Esophagus muscularis mucosa (tissue), 4 donors: Measurements from ENCODE around the gene SLIT1. TPM values are rescaled to one million over a fixed set of nuclear protein-coding genes. Genes with fewer than 3 reads are reported as not detected.

ENCODE experiments used
- DNase-seq: peaks from one replicate; pipeline ENCODE4 v3.0.0-alpha.2; 2017; ENCODE audit errors: extremely low spot score
- H3K27ac ChIP-seq, 4 donors: fragments of 200-600 bp; sonication (generic); replicated peaks in 1 of 4; 1 replicate in 3 of 4; 2 replicates in 1 of 4; pipeline ENCODE4 v1.5.1; 2016 to 2019; ENCODE audit warnings: mild to moderate bottlenecking in 1 of 4
- H3K27me3 ChIP-seq, 4 donors: fragments of 200-600 bp; sonication (generic); one replicate each; pipeline versions ENCODE4 v1.5.1 to v1.6.0; 2016 to 2019
- H3K36me3 ChIP-seq, 4 donors: fragments of 200-600 bp; sonication (generic); one replicate each; pipeline ENCODE4 v1.5.1; 2016 to 2019
- H3K4me1 ChIP-seq, 4 donors: fragments of 200-600 bp; sonication (generic); one replicate each; pipeline ENCODE4 v1.5.1; 2016 to 2019
- H3K4me3 ChIP-seq, 4 donors: fragments of 200-600 bp; sonication (generic); 1 replicate in 2 of 4; 2 replicates in 2 of 4; pipeline ENCODE4 v1.5.1; 2016 to 2019; ENCODE audit warnings: mild to moderate bottlenecking in 4 of 4, moderate library complexity in 1 of 4
- H3K9me3 ChIP-seq, 4 donors: fragments of 200-600 bp; sonication (generic); 1 replicate in 3 of 4; 2 replicates in 1 of 4; pipeline ENCODE4 v1.5.1; 2016 to 2019
- CTCF ChIP-seq, 3 experiments: fragments of 200-600 bp in 2 of 3; fragments of 450-650 bp in 1 of 3; sonication (generic) in 2 of 3; IDR thresholded peaks; one replicate each; pipeline ENCODE4 v1.5.1; 2017 to 2019; ENCODE audit warnings: antibody characterized with exemption in 3 of 3, mild to moderate bottlenecking in 2 of 3, moderate library complexity in 1 of 3
- EP300 ChIP-seq: sonication (generic); formaldehyde crosslinking; IDR thresholded peaks from one replicate; pipeline ENCODE4 v1.6.1; 2017; ENCODE audit warnings: antibody characterized with exemption
- POLR2A ChIP-seq: fragments of 450-650 bp; IDR thresholded peaks from one replicate; pipeline ENCODE4 v1.6.1; 2017; ENCODE audit warnings: antibody characterized with exemption, moderate library complexity, mild to moderate bottlenecking, low read depth
- POLR2AphosphoS5 ChIP-seq, 2 donors: sonication (generic); formaldehyde crosslinking; IDR thresholded peaks; one replicate each; pipeline ENCODE4 v1.6.1; 2017; ENCODE audit warnings: antibody characterized with exemption in 2 of 2
- WGBS: methylation state at CpG from one replicate; pipeline ENCODE4 v1.1.5; 2018; 5-methylcytosine and 5-hydroxymethylcytosine counted together
- intact Hi-C: fragments of 100-400 bp; cut with DNase I; formaldehyde crosslinking; loops from one replicate; pipeline ENCODE4 v1.15.1; 2023
- total RNA-seq, 4 donors: library from RNA; depleted of rRNA; stranded (reverse); fragments of >200 nt; gene quantifications; one replicate each; pipeline versions ENCODE4 v1.1.0 to v1.2.1, GENCODE V29; 2016

Gene SLIT1
- total RNA-seq, 4 donors from 2014 or later: 0.13 to 0.42 (median 0.31) TPM

- intact Hi-C loops: no loop called here
- WGBS: 91% methylated on average over 4 of the region's 4 CpGs
Observed at GRCh38 chr10:97154162-97154561, 31.6 kb downstream of the SLIT1 start.

GRCh38 chr10:97153270-97153850, 32.4 kb downstream of the SLIT1 start:
- intact Hi-C loops: no loop called here
- 89% methylated on average over 7 of the region's 7 CpGs for WGBS

More at GRCh38 chr10:97154162-97154561, 31.6 kb downstream of the SLIT1 start:
- Histone ChIP-seq H3K4me3 (no peak overlapping the region), H3K27me3 (peaks cover 0 to 11% (median 0%) of the 10 kb centered on the region in 4 donors), H3K36me3 (no peaks in the 10 kb centered on the region), H3K4me1 (no peaks in the 10 kb centered on the region), H3K27ac (no peak overlapping the region), H3K9me3 (no peaks in the 10 kb centered on the region)
- DNase-seq: no peak
- no peak for TF ChIP-seq CTCF (IDR thresholded peaks at IDR 0.05)
- no peak for TF ChIP-seq POLR2A
- no peak for TF ChIP-seq EP300
- no peak for TF ChIP-seq POLR2AphosphoS5 (IDR thresholded peaks at IDR 0.05)

GRCh38 chr10:97151307-97151914, 34.3 kb downstream of the SLIT1 start:
- Histone ChIP-seq H3K27me3 (peaks cover 0 to 11% (median 0%) of the 10 kb centered on the region in 4 donors), H3K36me3 (no peaks in the 10 kb centered on the region), H3K9me3 (no peaks in the 10 kb centered on the region), H3K27ac (no peak overlapping the region), H3K4me3 (no peak overlapping the region), H3K4me1 (no peaks in the 10 kb centered on the region)
- TF ChIP-seq POLR2A (no peak), EP300 (no peak), POLR2AphosphoS5 (IDR thresholded peaks at IDR 0.05) (no peak), CTCF (IDR thresholded peaks at IDR 0.05) (no peak)
- no peak for DNase-seq
- intact Hi-C loops: no loop called here
- WGBS: 89% methylated on average over 6 of the region's 6 CpGs

More at GRCh38 chr10:97153270-97153850, 32.4 kb downstream of the SLIT1 start:
- H3K4me1 ChIP-seq: no peaks in the 10 kb centered on the region
- no peaks in the 10 kb centered on the region for H3K9me3 ChIP-seq
- no peak for DNase-seq
- no peaks in the 10 kb centered on the region for H3K36me3 ChIP-seq
- no peak for TF ChIP-seq CTCF (IDR thresholded peaks at IDR 0.05)
- no peak for TF ChIP-seq POLR2A
- TF ChIP-seq POLR2AphosphoS5 (IDR thresholded peaks at IDR 0.05): no peak
- TF ChIP-seq EP300: no peak
- H3K27ac ChIP-seq: no peak overlapping the region
- H3K4me3 ChIP-seq: no peak overlapping the region
- peaks cover 0 to 11% (median 0%) of the 10 kb centered on the region in 4 donors for H3K27me3 ChIP-seq

- intact Hi-C loops: no loop called here
- DNase-seq: no peak
- Histone ChIP-seq H3K9me3 (no peaks in the 10 kb centered on the region), H3K4me1 (no peaks in the 10 kb centered on the region), H3K27ac (no peak overlapping the region), H3K36me3 (no peaks in the 10 kb centered on the region), H3K27me3 (peaks cover 0 to 11% (median 0%) of the 10 kb centered on the region in 4 donors), H3K4me3 (no peak overlapping the region)
- TF ChIP-seq CTCF (IDR thresholded peaks at IDR 0.05) (no peak), POLR2A (no peak), EP300 (no peak), POLR2AphosphoS5 (IDR thresholded peaks at IDR 0.05) (no peak)
- 88% methylated on average over 6 of the region's 8 CpGs for WGBS
Observed at GRCh38 chr10:97150616-97151015, 35.1 kb downstream of the SLIT1 start.
